GM12891 (cell line): ENCODE data around the gene AKAP8.

ENCODE experiments used
- PAX5 ChIP-seq: IDR thresholded peaks from 2 replicates; pipeline ENCODE4 v1.6.1; 2011; ENCODE audit warnings: low read length, moderate library complexity, mild to moderate bottlenecking; ENCODE audit not compliant: insufficient read depth, severe bottlenecking
- POLR2A ChIP-seq: IDR thresholded peaks from 2 replicates; pipeline ENCODE4 v1.6.1; 2011; ENCODE audit warnings: low read depth, low read length, control low read depth
- POLR2AphosphoS5 ChIP-seq: IDR thresholded peaks from 2 replicates; pipeline ENCODE4 v1.6.1; 2011; ENCODE audit warnings: low read depth, low read length, control low read depth
- POU2F2 ChIP-seq: IDR thresholded peaks from 2 replicates; pipeline ENCODE4 v1.6.1; 2011; ENCODE audit warnings: low read depth, mild to moderate bottlenecking, control low read depth, low read length, moderate library complexity
- SPI1 ChIP-seq: IDR thresholded peaks from 2 replicates; pipeline ENCODE4 v1.6.1; 2011; ENCODE audit warnings: low read depth, low read length, control low read depth
- TAF1 ChIP-seq: IDR thresholded peaks from 2 replicates; pipeline ENCODE4 v1.6.1; 2011; ENCODE audit warnings: low read depth, low read length, control low read depth

DNA sequence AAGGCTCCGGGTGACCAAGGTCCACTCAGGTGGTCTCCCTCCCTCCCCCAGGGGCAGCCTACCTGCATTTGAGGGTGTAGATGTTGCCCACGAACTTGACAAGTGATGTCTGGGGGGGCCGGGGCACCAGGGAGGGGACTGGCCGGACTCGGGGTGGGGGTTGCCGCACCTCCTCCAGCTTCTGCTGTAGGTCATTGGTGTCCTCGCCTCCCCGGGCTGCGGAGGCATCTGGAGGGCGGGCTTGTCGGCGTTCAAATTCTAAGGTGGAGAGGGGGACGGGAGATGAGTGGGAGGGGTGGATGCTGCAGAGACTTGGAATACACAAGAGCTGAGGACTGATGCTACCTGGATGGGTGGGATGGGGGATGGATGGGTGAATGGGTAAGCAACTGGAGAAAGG, 44.5 kb upstream of the AKAP8 start:
- TF ChIP-seq POU2F2 (no peak), POLR2A (no peak), POLR2AphosphoS5 (no peak), TAF1 (no peak), PAX5 (no peak), SPI1 (no peak)
